Right lobe of liver (tissue), 4 donors: Measurements from ENCODE around the gene TYMS.

Experiments
- CTCF ChIP-seq, 4 donors: fragments of 200-600 bp in 3 of 4; fragments of 450-650 bp in 1 of 4; IDR thresholded peaks; one replicate each; pipeline versions ENCODE4 v1.5.1 to v1.8.0; 2016 to 2022; ENCODE audit warnings: antibody characterized with exemption in 4 of 4, mild to moderate bottlenecking in 2 of 4
- POLR2A ChIP-seq: fragments of 450-650 bp; IDR thresholded peaks from one replicate; pipeline ENCODE4 v1.6.1; 2017; ENCODE audit warnings: antibody characterized with exemption, mild to moderate bottlenecking
- donor health status: DM: no; HTN: no; CAD: no.
- donor health status: DM: no; HTN: no; CAD: no.
- donor health status: DM: no; HTN: yes; CAD: no.

- TF ChIP-seq CTCF (IDR thresholded peaks at IDR 0.05) (no peak), POLR2A (no peak)
Observed at GRCh38 chr18:666628-667027, 9.2 kb downstream of the TYMS start.
